Fibroblast of upper back skin (primary cell): Measurements from ENCODE around the gene PHACTR3.

ENCODE experiments used
- DNase-seq: peaks from one replicate; pipeline ENCODE4 v3.0.0-alpha.2; 2013

Gene PHACTR3

GRCh38 chr20:59782986-59783640 lies 178.8 kb downstream of the PHACTR3 start:
- DNase-seq = peak; percentile 33

GRCh38 chr20:59783641-59784010 lies 179.3 kb downstream of the PHACTR3 start:
- DNase-seq = no peak

- DNase-seq = no peak
Observed at GRCh38 chr20:59784365-59784764, 180.0 kb downstream of the PHACTR3 start.

- DNase-seq = no peak
Observed at GRCh38 chr20:59784791-59785668, 180.7 kb downstream of the PHACTR3 start.

DNA sequence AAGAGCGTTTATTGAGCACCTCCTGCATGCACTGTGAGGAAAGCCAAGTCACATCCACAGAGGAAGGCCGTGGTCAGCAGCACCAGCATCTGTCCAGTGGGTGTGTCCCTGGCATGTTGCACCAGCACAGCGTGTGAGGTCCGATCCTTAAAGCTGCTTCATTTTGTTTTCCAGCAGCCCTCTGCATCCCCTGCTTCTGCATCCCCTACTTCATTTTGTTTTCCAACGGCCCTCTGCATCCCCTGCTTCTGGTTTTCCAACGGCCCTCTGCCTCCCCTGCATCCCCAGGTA lies 181.3 kb downstream of the PHACTR3 start:
- DNase-seq = no peak

GRCh38 chr20:59785986-59786795 lies 181.9 kb downstream of the PHACTR3 start:
- no peak for DNase-seq

DNA sequence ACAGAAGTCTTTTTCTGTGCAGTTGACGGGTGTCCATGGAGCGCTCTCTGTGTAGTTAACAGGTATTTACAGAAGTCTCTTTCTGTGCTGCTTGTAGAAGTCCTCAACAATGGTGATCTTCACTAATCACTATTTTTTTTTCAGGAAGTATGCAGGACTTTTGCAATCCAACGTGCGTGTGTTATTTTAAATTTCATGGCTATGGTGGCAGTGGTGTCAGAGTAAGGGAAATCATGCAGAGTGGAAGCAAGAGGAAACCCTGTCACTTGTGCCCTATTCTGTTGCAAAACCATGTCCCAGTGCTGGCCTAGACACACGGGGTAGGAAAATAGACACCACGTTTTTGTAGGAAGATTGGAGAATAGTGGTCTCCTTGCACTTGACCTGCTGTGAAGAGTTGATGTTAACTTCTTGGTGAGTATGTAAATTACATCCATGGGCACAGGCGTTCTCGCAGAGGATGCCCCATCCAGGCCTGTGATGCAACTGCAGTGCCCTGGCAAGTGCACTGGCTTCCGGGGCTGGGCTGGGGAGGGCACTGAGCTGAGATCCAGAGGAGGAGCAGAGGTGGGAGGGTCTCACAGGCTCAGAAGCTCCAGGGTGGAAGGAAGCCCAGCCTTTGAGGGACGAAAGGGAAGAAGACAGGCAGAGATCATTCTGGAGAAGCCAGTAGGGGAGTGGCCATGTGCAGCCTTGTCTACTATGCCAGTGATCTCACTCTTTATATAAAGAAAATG lies 182.6 kb downstream of the PHACTR3 start:
- DNase-seq = no peak

DNA sequence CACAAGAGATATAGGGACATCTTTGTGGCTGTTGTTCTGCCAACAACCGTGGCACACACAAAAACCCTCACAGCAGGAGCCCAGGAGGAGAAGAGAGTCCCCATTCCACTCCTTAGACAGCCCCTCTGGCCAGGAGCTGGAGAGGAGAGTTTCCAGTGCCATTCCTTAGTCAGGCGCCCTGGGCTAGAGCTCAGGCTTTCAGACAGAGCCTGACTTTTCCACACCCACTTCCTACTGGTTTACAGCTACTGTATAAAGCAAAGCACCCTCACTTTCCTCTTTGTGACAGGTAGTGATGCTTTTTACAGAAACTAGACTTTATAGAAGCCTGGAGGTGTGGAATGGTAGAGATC lies 183.2 kb downstream of the PHACTR3 start:
- DNase-seq = no peak

DNA sequence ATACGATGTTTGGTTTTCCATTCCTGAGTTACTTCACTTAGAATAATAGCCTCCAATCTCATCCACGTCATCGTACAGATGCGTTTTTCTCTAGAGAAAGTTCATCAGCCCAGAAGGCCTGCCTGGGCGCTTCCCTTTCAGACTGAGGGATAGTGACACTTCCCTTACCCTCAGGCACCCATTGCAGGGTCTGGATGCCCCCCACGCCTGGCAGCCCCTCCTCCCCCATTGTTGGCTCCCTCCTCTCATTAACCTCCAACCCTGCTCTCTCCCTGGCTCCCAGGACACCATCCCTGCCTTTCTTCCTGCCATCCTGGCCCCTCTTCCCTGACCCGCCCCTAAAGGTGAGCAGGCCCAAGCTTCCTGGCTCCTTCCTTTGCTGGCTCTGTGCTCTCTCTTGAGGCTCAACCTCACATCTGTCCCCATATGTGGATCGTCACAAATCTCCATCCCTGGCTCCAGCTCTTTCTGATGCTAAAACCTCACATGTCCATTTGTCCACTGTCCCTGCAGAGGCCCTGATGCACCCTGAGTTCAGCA lies 183.9 kb downstream of the PHACTR3 start:
- DNase-seq = no peak

GRCh38 chr20:59788811-59789397 lies 184.6 kb downstream of the PHACTR3 start:
- no peak for DNase-seq

GRCh38 chr20:59789686-59790085 lies 185.3 kb downstream of the PHACTR3 start:
- no peak for DNase-seq

GRCh38 chr20:59790346-59790745 lies 186.0 kb downstream of the PHACTR3 start:
- DNase-seq = no peak

DNA sequence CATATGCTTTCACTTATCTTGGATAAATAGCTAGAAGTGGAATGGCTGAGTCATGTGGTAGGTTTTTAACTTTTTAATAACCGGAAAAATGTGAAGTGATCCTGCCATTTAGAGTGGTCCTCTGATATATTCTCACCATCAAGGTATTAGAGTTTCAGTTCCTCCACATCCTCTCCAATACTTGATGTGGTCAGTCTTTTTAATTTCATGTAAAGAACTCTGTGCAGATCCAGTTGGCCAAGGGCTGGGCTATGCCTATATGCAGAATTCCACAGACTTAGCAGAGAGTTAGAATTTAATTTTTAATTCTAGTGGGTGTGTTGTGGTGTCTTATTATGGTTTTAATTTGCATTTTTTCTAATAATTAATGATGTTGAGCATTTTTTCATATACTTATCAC lies 188.0 kb downstream of the PHACTR3 start:
- no peak for DNase-seq

GRCh38 chr20:59794555-59794954 lies 190.2 kb downstream of the PHACTR3 start:
- DNase-seq = no peak

GRCh38 chr20:59800309-59800708 lies 196.0 kb downstream of the PHACTR3 start:
- no peak for DNase-seq

- DNase-seq = no peak
Observed at GRCh38 chr20:59802018-59802417, 197.7 kb downstream of the PHACTR3 start.

- no peak for DNase-seq
Observed at GRCh38 chr20:59802471-59803221, 198.3 kb downstream of the PHACTR3 start.

- no peak for DNase-seq
Observed at GRCh38 chr20:59804347-59804746, 200.0 kb downstream of the PHACTR3 start.

- DNase-seq = no peak
Observed at GRCh38 chr20:59804871-59805665, 200.7 kb downstream of the PHACTR3 start.

DNA sequence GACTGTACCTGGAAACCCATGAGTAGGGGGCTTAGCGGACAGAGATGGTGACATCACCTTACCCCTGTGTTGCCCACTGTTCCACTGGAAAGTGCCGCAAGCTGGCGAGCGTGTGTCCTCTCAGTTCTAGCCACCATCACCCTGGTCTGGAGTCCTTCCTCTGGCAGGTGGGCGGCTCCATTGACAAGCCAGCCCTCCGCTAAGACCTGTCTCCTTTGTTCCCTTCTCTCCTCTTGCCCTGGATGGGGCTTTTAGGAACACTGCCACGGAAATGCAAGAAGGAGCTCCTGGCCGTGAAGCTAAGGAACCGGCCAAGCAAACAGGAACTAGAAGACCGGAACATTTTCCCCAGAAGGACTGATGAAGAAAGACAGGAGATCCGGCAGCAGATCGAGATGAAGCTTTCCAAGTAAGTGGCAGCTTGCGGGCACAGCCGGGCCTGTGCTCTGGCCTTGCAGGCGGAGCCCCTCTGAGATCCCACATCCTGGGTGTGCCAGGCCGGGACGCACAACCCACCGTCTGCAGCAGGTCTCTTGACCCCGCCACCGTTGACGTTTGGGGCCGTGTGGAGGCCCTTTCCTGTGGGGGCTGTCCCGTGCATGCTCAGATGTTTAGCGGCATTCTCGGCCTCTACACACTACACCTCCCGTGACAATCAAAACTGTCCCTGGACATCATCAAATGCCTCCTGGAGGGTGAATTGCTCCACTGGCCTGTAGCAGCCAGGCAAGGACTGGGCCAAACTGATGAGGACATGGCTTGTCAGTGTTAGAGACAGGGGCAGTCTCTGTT lies 201.6 kb downstream of the PHACTR3 start:
- DNase-seq = no peak
